Adrenal gland (tissue), 12 donors: Measurements from ENCODE around the gene SPATA16. TPM values are rescaled to one million over a fixed set of nuclear protein-coding genes. Genes with fewer than 3 reads are reported as not detected.
A peak's percentile ranks its signal among the peaks of the same experiment; 100 is the strongest.

Experiments
- DNase-seq, 7 donors: peaks; one replicate each; pipeline ENCODE4 v3.0.0-alpha.2; 2019 to 2020
- H3K27ac ChIP-seq, 5 donors: fragments of 200-600 bp; sonication (generic) in 4 of 5; 1 replicate in 3 of 5; 2 replicates in 2 of 5; pipeline versions ENCODE4 v1.5.1 to v1.8.0; 2016 to 2020; ENCODE audit warnings: mild to moderate bottlenecking in 1 of 5
- H3K27me3 ChIP-seq: fragments of 200-600 bp; 2 replicates; pipeline ENCODE4 v1.8.0; 2021
- H3K36me3 ChIP-seq, 2 donors: fragments of 200-600 bp; replicated peaks in 1 of 2; 1 replicate in 1 of 2; 2 replicates in 1 of 2; pipeline versions ENCODE4 v1.5.1 to v1.8.0; 2018 to 2022
- H3K4me1 ChIP-seq, 2 donors: fragments of 200-600 bp; replicated peaks in 1 of 2; 1 replicate in 1 of 2; 2 replicates in 1 of 2; pipeline versions ENCODE4 v1.5.1 to v1.8.0; 2018 to 2021
- H3K4me3 ChIP-seq, 4 donors: fragments of 200-600 bp; sonication (generic) in 3 of 4; one replicate each; pipeline ENCODE4 v1.5.1; 2016 to 2018
- H3K9me3 ChIP-seq, 3 donors: fragments of 200-600 bp; sonication (generic) in 1 of 3; replicated peaks in 1 of 3; 1 replicate in 2 of 3; 2 replicates in 1 of 3; pipeline versions ENCODE4 v1.5.1 to v1.8.0; 2016 to 2021
- CTCF ChIP-seq, 6 experiments: fragments of 450-650 bp in 4 of 6; fragments of 200-600 bp in 2 of 6; sonication (generic) in 1 of 6; IDR thresholded peaks; 1 replicate in 5 of 6; 2 replicates in 1 of 6; pipeline versions ENCODE4 v1.5.1 to v1.8.0; 2016 to 2021; ENCODE audit warnings: antibody characterized with exemption in 6 of 6, mild to moderate bottlenecking in 2 of 6, moderate library complexity in 1 of 6
- POLR2A ChIP-seq, 2 donors: fragments of 450-650 bp; IDR thresholded peaks; one replicate each; pipeline ENCODE4 v1.6.1; 2017; ENCODE audit warnings: antibody characterized with exemption in 2 of 2, mild to moderate bottlenecking in 2 of 2, moderate library complexity in 1 of 2
- WGBS, 4 donors: extraction: QIAGEN DNeasy Blood & Tissue Kit in 2 of 4; methylation state at CpG; one replicate each; pipeline versions ENCODE4 v1.1.5 to v1.1.7; 2013 to 2017; 5-methylcytosine and 5-hydroxymethylcytosine counted together
- intact Hi-C, 2 donors: fragments of 100-400 bp; cut with DNase I; formaldehyde crosslinking; loops; one replicate each; pipeline versions ENCODE4 v1.14.1 to v1.15.0; 2022 to 2023
- polyA plus RNA-seq, 3 donors: library from polyadenylated mRNA; stranded (reverse); fragments of 200-250 nt in 2 of 3; fragments of 350-450 nt in 1 of 3; fragmentation: Illumina TruSeq in 1 of 3; extraction: RNeasy Lipid Tissue Mini Kit (QIAGEN cat#74804) in 1 of 3; gene quantifications; one replicate each; pipeline ENCODE4 v1.2.3, GENCODE V29; 2013 to 2014
- total RNA-seq, 9 donors: library from RNA; depleted of rRNA in 4 of 9; stranded (reverse); fragments of >200 nt in 4 of 9; fragments of 120-200 nt in 1 of 9; fragmentation: NEBNext Ultra II Directional in 1 of 9; extraction: Animal tissue kit (Norgen Biotek cat#: 25700) in 1 of 9; gene quantifications; one replicate each; pipeline versions ENCODE4 v1.1.0 to v1.2.4, GENCODE V29; 2013 to 2023
- donor health status: healthy with polysubstance abuse.
- donor health status: Bipolar disorder and iron deficiency.
- donor health status: DM: yes; HTN: yes; CAD: no.
- donor health status: DM: no; HTN: no; CAD: no.
- donor health status: DM: no; HTN: no; CAD: no.
- donor health status: DM: yes; HTN: yes; CAD: no.

SPATA16 gene
- total and polyA plus RNA-seq, 12 donors = not detected

DNA sequence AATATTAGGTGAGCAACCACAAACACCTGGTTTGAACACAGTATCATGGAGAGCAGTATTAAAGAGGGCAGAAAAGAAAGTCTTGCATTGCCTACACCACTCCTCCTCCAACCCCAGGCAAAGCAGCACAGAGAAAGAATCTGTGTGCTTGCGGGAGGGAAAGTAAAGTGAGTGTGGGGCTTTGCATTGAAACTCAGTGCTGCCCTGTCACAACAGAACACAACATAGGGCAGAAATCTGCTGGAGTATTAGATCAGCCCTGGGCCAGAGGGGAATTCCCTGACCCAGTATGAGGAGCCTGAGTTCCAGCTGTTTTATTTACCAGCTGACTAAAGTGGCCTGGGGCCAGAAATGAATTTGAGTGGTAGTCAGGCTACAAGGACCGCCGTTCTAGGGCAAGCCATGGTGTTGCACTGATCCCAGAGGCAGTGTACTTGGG lies 75.5 kb downstream of the SPATA16 start:
- TF ChIP-seq CTCF (IDR thresholded peaks at IDR 0.05) (no peak), POLR2A (IDR thresholded peaks at IDR 0.05) (no peak)
- no peaks in the 10 kb centered on the region for H3K27me3 ChIP-seq
- no peaks in the 10 kb centered on the region for H3K36me3 ChIP-seq
- no peak overlapping the region for H3K27ac ChIP-seq
- H3K9me3 ChIP-seq = no peaks in the 10 kb centered on the region
- H3K4me1 ChIP-seq = no peaks in the 10 kb centered on the region
- WGBS, 4 donors = 64 to 81% (median 73%) methylated on average over 2 to 3 of the region's 3 CpGs
- intact Hi-C loops = no loop called here
- no peak overlapping the region for H3K4me3 ChIP-seq
- DNase-seq = peak in 2 of 7 donors; percentile 2 to 13

- Histone ChIP-seq H3K27me3 (no peaks in the 10 kb centered on the region), H3K27ac (no peak overlapping the region), H3K36me3 (no peaks in the 10 kb centered on the region), H3K4me1 (no peaks in the 10 kb centered on the region), H3K9me3 (no peaks in the 10 kb centered on the region), H3K4me3 (no peak overlapping the region)
- DNase-seq = no peak
- no peak for TF ChIP-seq CTCF (IDR thresholded peaks at IDR 0.05)
- TF ChIP-seq POLR2A (IDR thresholded peaks at IDR 0.05) = no peak
- WGBS, 4 donors = 55 to 74% (median 71%) methylated on average over 1 of the region's 1 CpG
- intact Hi-C loops = no loop called here
Observed at GRCh38 chr3:173064631-173065030, 76.4 kb downstream of the SPATA16 start.

GRCh38 chr3:173058229-173058628 lies 82.8 kb downstream of the SPATA16 start:
- no peaks in the 10 kb centered on the region for H3K9me3 ChIP-seq
- intact Hi-C loops = no loop called here
- DNase-seq = no peak
- no peak overlapping the region for H3K27ac ChIP-seq
- H3K4me3 ChIP-seq = no peak overlapping the region
- WGBS, 4 donors = 73 to 79% (median 75%) methylated on average over 2 of the region's 2 CpGs
- no peaks in the 10 kb centered on the region for H3K27me3 ChIP-seq
- no peaks in the 10 kb centered on the region for H3K4me1 ChIP-seq
- no peaks in the 10 kb centered on the region for H3K36me3 ChIP-seq
- TF ChIP-seq CTCF (IDR thresholded peaks at IDR 0.05) (no peak), POLR2A (IDR thresholded peaks at IDR 0.05) (no peak)

DNA sequence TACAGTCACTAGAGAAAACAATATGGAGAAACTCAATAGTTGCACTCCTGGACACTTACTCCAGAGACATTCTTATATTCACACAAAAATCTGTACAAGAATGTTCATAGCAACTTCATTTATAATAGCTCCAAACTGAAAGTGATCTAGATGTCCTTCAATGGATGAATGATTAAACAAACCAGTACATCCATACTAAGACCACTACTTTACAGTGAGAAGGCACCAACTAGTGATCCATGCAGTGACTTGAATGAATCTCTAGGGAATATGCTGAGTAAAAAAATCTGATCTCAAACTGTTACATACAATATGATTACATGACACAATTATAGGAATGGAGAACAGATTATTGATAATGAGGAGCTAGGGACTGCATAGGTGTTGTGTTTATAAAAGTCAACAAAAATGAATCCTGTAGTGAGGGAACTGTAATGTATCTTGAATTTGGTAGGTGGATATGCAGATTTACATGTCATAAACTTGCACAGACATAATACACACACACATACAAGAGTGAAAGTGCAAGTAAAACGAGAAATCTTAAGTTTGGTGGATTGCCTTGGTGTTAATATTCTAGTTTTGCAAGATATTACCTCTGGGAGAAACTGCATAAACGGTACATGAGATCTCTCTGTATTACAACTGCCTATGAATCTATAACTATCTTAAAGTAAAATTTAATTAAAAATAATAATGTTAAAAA lies 85.7 kb downstream of the SPATA16 start:
- Histone ChIP-seq H3K27ac (no peak overlapping the region), H3K27me3 (no peaks in the 10 kb centered on the region), H3K36me3 (no peaks in the 10 kb centered on the region), H3K4me3 (no peak overlapping the region), H3K9me3 (no peaks in the 10 kb centered on the region), H3K4me1 (no peaks in the 10 kb centered on the region)
- WGBS, 4 donors = 51 to 66% (median 56%) methylated on average over 2 of the region's 2 CpGs
- no peak for TF ChIP-seq CTCF (IDR thresholded peaks at IDR 0.05)
- TF ChIP-seq POLR2A (IDR thresholded peaks at IDR 0.05) = no peak
- intact Hi-C loops = no loop called here
- DNase-seq = no peak
